ENCODE measurements around the gene CCDC27. TPM values are rescaled to one million over a fixed set of nuclear protein-coding genes. Genes with fewer than 3 reads are reported as not detected.

Gene CCDC27
- total and polyA plus RNA-seq, 4 donors = not detected

GRCh38 chr1:3753656-3754454, 1.6 kb downstream of the CCDC27 start:
- Histone ChIP-seq H3K36me3 (ENCODE audit: control insufficient read depth in 4 of 4, insufficient read depth in 3 of 4, low read depth in 1 of 4, low read length in 3 of 4) (no peaks in the 10 kb centered on the region), H3K27ac (ENCODE audit: low read depth in 1 of 2, low read length in 2 of 2) (no peak overlapping the region), H3K4me1 (ENCODE audit: control insufficient read depth in 4 of 4, insufficient read depth in 4 of 4, low read length in 3 of 4) (no peaks in the 10 kb centered on the region), H3K27me3 (ENCODE audit: control insufficient read depth in 4 of 4, insufficient read depth in 4 of 4, low read length in 3 of 4) (peaks cover 0 to 3% (median 0%) of the 10 kb centered on the region in 4 donors), H3K9ac (ENCODE audit: low read depth in 1 of 2, low read length in 2 of 2) (no peak overlapping the region), H3K4me3 (ENCODE audit: low read depth in 1 of 3, low read length in 3 of 3) (no peak overlapping the region), H3K9me3 (ENCODE audit: control insufficient read depth in 4 of 4, low read length in 3 of 4) (no peaks in the 10 kb centered on the region)
- 87% methylated on average over 20 of the region's 20 CpGs for WGBS
- TF ChIP-seq SP1 (IDR thresholded peaks at IDR 0.05) (no peak), RAD21 (IDR thresholded peaks at IDR 0.05) (no peak), RXRA (IDR thresholded peaks at IDR 0.05) (no peak), FOXA1 (IDR thresholded peaks at IDR 0.05) (no peak)
- TF ChIP-seq, protein P1, sequence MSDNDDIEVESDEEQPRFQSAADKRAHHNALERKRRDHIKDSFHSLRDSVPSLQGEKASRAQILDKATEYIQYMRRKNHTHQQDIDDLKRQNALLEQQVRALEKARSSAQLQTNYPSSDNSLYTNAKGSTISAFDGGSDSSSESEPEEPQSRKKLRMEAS (IDR thresholded peaks at IDR 0.05) = no peak
- DNase-seq (ENCODE audit: low spot score) = no peak

DNA sequence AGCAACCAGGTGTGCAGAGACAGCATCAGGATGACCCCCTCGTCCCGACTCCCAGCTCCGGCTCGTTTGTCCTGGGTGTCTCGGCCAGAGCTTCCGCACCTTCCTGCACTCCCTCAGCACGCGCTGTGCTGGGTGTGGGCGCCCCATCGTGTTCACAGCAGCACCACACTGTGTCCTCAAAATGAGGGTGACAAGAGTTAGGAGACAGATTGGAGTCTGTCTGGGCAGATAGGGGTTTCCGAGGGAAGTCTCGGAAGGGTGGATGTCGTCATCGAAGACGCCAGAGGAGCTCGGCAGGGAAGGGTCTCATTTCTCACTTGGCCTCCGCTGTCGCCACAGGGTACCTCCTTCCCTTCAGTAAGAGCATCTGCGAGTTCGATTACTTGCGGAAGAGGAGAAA, 4.1 kb downstream of the CCDC27 start:
- Histone ChIP-seq H3K4me1 (ENCODE audit: control insufficient read depth in 4 of 4, insufficient read depth in 4 of 4, low read length in 3 of 4) (no peaks in the 10 kb centered on the region), H3K36me3 (ENCODE audit: control insufficient read depth in 4 of 4, insufficient read depth in 3 of 4, low read depth in 1 of 4, low read length in 3 of 4) (no peaks in the 10 kb centered on the region), H3K27ac (ENCODE audit: low read depth in 1 of 2, low read length in 2 of 2) (no peak overlapping the region), H3K4me3 (ENCODE audit: low read depth in 1 of 3, low read length in 3 of 3) (no peak overlapping the region), H3K27me3 (ENCODE audit: control insufficient read depth in 4 of 4, insufficient read depth in 4 of 4, low read length in 3 of 4) (peaks cover 0 to 3% (median 0%) of the 10 kb centered on the region in 4 donors), H3K9me3 (ENCODE audit: control insufficient read depth in 4 of 4, low read length in 3 of 4) (no peaks in the 10 kb centered on the region), H3K9ac (ENCODE audit: low read depth in 1 of 2, low read length in 2 of 2) (no peak overlapping the region)
- WGBS = 81% methylated on average over 21 of the region's 21 CpGs
- DNase-seq (ENCODE audit: low spot score) = no peak
- no peak for TF ChIP-seq RAD21 (IDR thresholded peaks at IDR 0.05)
- TF ChIP-seq YY1 (IDR thresholded peaks at IDR 0.05) = no peak
- no peak for TF ChIP-seq CTCF (IDR thresholded peaks at IDR 0.05; ENCODE audit: low read depth, low read length, missing input control)
- TF ChIP-seq HNF4A (conservative IDR thresholded peaks at IDR 0.05) = no peak
- TF ChIP-seq TAF1 (conservative IDR thresholded peaks at IDR 0.05) = no peak
- TF ChIP-seq JUND (IDR thresholded peaks at IDR 0.05) = no peak

- no peak for TF ChIP-seq FOXA1 (IDR thresholded peaks at IDR 0.05)
- TF ChIP-seq FOXA2 (IDR thresholded peaks at IDR 0.05) = no peak
- TF ChIP-seq, protein P2, sequence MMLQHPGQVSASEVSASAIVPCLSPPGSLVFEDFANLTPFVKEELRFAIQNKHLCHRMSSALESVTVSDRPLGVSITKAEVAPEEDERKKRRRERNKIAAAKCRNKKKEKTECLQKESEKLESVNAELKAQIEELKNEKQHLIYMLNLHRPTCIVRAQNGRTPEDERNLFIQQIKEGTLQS (IDR thresholded peaks at IDR 0.05) = no peak
- TF ChIP-seq, protein P1 (IDR thresholded peaks at IDR 0.05) = no peak
- no peak for TF ChIP-seq EGR1 (IDR thresholded peaks at IDR 0.05; ENCODE audit: low read depth in 2 of 2)
- no peak for TF ChIP-seq REST (IDR thresholded peaks at IDR 0.05)
- no peak for TF ChIP-seq CTCF (IDR thresholded peaks at IDR 0.05; ENCODE audit: low read depth, low read length, missing input control)
- TF ChIP-seq HNF4G (IDR thresholded peaks at IDR 0.05) = no peak
- no peak for TF ChIP-seq JUND (IDR thresholded peaks at IDR 0.05)
- TF ChIP-seq NR2F2 (IDR thresholded peaks at IDR 0.05) = no peak
- no peak for TF ChIP-seq ZBTB33 (IDR thresholded peaks at IDR 0.05)
- TF ChIP-seq RAD21 (IDR thresholded peaks at IDR 0.05) = no peak
- TF ChIP-seq RXRA (IDR thresholded peaks at IDR 0.05) = no peak
- Histone ChIP-seq H3K4me1 (ENCODE audit: control insufficient read depth in 4 of 4, insufficient read depth in 4 of 4, low read length in 3 of 4) (no peaks in the 10 kb centered on the region), H3K27ac (ENCODE audit: low read depth in 1 of 2, low read length in 2 of 2) (no peak overlapping the region), H3K4me3 (ENCODE audit: low read depth in 1 of 3, low read length in 3 of 3) (no peak overlapping the region), H3K27me3 (ENCODE audit: control insufficient read depth in 4 of 4, insufficient read depth in 4 of 4, low read length in 3 of 4) (peaks cover 0 to 3% (median 0%) of the 10 kb centered on the region in 4 donors), H3K36me3 (ENCODE audit: control insufficient read depth in 4 of 4, insufficient read depth in 3 of 4, low read depth in 1 of 4, low read length in 3 of 4) (no peaks in the 10 kb centered on the region), H3K9ac (ENCODE audit: low read depth in 1 of 2, low read length in 2 of 2) (no peak overlapping the region), H3K9me3 (ENCODE audit: control insufficient read depth in 4 of 4, low read length in 3 of 4) (no peaks in the 10 kb centered on the region)
- no peak for DNase-seq (ENCODE audit: low spot score)
- 85% methylated on average over 6 of the region's 6 CpGs for WGBS
These were observed 6.9 kb downstream of the CCDC27 start for GRCh38 chr1:3759164-3759563.

All from liver (tissue), 9 donors.